Activated CD8-positive, alpha-beta T cell treated with anti-CD3 and anti-CD28 coated beads for 36 hours (primary cell): Measurements from ENCODE around the gene MEF2C. TPM values are rescaled to one million over a fixed set of nuclear protein-coding genes. Genes with fewer than 3 reads are reported as not detected.
A peak's percentile ranks its signal among the peaks of the same experiment; 100 is the strongest.

Experiments used
- ATAC-seq: fragments of 200-7000 bp; cut with Tn5 transposase; one replicate; pipeline ENCODE4 v1.10.0; 2021; ENCODE audit warnings: mild to moderate bottlenecking, moderate library complexity
- CTCF ChIA-PET: fragments of 350-600 bp; sonication (Branson Sonifier 250); formaldehyde crosslinking; loops from one replicate; lab custom pipeline; 2021; ENCODE audit warnings: antibody characterized with exemption; lab: Charles Lee
- POLR2A ChIA-PET: fragments of 350-600 bp; sonication (Branson Sonifier 250); formaldehyde crosslinking; loops from one replicate; lab custom pipeline; 2021; ENCODE audit warnings: antibody characterized with exemption; lab: Charles Lee
- DNase-seq: peaks from one replicate; pipeline ENCODE4 v3.0.0-alpha.2; 2020
- H3K27ac Mint-ChIP-seq: one replicate; pipeline ENCODE4 v1.8.0; 2021; ENCODE audit warnings: mild to moderate bottlenecking, mixed read lengths
- H3K27me3 Mint-ChIP-seq: one replicate; pipeline ENCODE4 v1.8.0; 2021; ENCODE audit warnings: mixed read lengths
- H3K36me3 Mint-ChIP-seq: one replicate; pipeline ENCODE4 v1.8.0; 2021; ENCODE audit warnings: low read depth, mixed read lengths
- H3K4me1 Mint-ChIP-seq: one replicate; pipeline ENCODE4 v1.8.0; 2021; ENCODE audit warnings: low read depth, mixed read lengths
- H3K4me3 Mint-ChIP-seq: one replicate; pipeline ENCODE4 v1.8.0; 2021; ENCODE audit warnings: mild to moderate bottlenecking, moderate library complexity, mixed read lengths
- H3K9me3 Mint-ChIP-seq: one replicate; pipeline ENCODE4 v1.8.0; 2021; ENCODE audit warnings: mixed read lengths
- CTCF ChIP-seq: fragments of 200-600 bp; IDR thresholded peaks from one replicate; pipeline ENCODE4 v1.8.0; 2022; ENCODE audit warnings: antibody characterized with exemption, mild to moderate bottlenecking
- intact Hi-C: fragments of 100-400 bp; cut with micrococcal nuclease; formaldehyde crosslinking; loops from one replicate; pipeline ENCODE4 v1.10.0; 2022
- total RNA-seq, 2 experiments: library from RNA; stranded (reverse); gene quantifications; one replicate each; pipeline ENCODE4 v1.2.3, GENCODE V29; 2021

MEF2C gene
- total RNA-seq, 2 experiments from 2014 or later = 0.27 to 1.3 TPM

- no peak for TF ChIP-seq CTCF
- H3K36me3 Mint-ChIP-seq = no peaks in the 10 kb centered on the region
- intact Hi-C loops = no loop called here
- no peaks in the 10 kb centered on the region for H3K9me3 Mint-ChIP-seq
- ChIA-PET CTCF (interaction anchor here (0.7 kb wide), 1 partner anchor 157 kb away, joined by 3 read pairs; no protein-coding TSS in a partner anchor), POLR2A (no interaction called here)
- no peak overlapping the region for H3K4me3 Mint-ChIP-seq
- H3K4me1 Mint-ChIP-seq = peaks cover 22% of the 10 kb centered on the region
- H3K27me3 Mint-ChIP-seq = peaks cover 61% of the 10 kb centered on the region
- no peak overlapping the region for H3K27ac Mint-ChIP-seq
- DNase-seq = no peak
- ATAC-seq = no peak
Measured at GRCh38 chr5:88886746-88887341, 3.9 kb upstream of the MEF2C start.

DNA sequence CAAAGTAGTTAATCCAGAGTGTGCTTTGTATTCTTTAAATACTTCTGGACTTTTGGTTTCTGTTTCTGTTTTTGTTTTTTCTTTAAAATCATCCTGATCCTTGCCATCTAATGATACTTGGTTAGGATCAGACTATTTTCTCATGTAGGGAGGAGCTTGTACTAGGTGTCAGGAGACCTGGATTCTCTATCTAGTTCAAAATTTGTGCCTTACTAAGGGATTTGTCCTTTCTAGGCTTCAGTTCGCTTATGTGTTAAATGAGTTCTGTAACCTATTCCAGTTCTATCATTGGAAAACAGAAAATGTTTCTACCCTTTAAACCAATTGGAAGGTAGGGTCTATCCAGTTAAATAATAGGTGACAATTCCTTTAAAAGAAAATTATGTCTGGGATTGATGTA is 3.3 kb upstream of the MEF2C start:
- ATAC-seq (no peak), DNase-seq (no peak)
- no peak for TF ChIP-seq CTCF
- Mint-ChIP-seq H3K36me3 (no peaks in the 10 kb centered on the region), H3K4me3 (no peak overlapping the region), H3K27me3 (peaks cover 61% of the 10 kb centered on the region), H3K4me1 (peaks cover 22% of the 10 kb centered on the region), H3K27ac (no peak overlapping the region), H3K9me3 (no peaks in the 10 kb centered on the region)
- CTCF ChIA-PET = interaction anchor here (0.7 kb wide), 1 partner anchor 157 kb away, joined by 3 read pairs; no protein-coding TSS in a partner anchor
- POLR2A ChIA-PET = no interaction called here
- intact Hi-C loops = no loop called here

DNA sequence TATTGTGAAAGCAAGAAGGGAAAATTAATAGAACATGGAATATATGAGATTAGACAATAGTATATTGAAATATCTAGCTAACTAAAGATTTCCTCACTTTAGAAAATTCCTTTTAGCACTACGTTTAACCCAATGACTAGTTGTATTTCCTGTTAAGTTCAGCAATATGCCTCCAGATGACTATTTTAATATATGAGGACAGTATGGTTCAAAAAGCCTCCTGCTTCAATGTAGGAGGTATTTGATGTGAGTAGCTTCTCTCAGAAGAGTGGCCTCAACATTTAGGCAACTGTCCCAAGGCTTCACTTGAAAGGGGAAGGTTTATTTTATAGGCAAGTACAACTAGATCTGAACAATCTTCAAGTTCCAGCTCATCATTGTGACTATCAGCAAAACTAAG is 2.0 kb upstream of the MEF2C start:
- CTCF ChIA-PET = interaction anchor here (1.3 kb wide), 1 partner anchor 157 kb away, joined by 3 read pairs; no protein-coding TSS in a partner anchor
- DNase-seq (no peak), ATAC-seq (no peak)
- TF ChIP-seq CTCF = no peak
- POLR2A ChIA-PET = no interaction called here
- Mint-ChIP-seq H3K9me3 (no peaks in the 10 kb centered on the region), H3K36me3 (no peaks in the 10 kb centered on the region), H3K4me1 (peaks cover 22% of the 10 kb centered on the region), H3K27ac (no peak overlapping the region), H3K4me3 (no peak overlapping the region), H3K27me3 (peaks cover 58% of the 10 kb centered on the region)
- intact Hi-C loops = no loop called here

DNA sequence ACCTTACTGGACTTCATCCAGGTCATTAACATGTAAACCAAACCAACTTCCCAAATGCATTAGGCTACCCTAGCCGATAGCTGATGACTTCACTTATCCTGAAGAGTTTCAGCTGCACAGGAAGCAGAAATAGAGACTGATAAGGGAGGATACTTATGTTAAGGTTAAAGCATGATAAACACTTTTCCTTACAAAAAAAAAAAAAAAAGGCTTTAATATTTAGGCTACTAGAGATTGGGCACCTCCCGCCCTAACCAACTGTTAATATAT is 1.6 kb upstream of the MEF2C start:
- intact Hi-C loops = no loop called here
- Mint-ChIP-seq H3K4me3 (peak overlapping the region; percentile 76), H3K4me1 (peaks cover 20% of the 10 kb centered on the region), H3K27me3 (peaks cover 58% of the 10 kb centered on the region), H3K36me3 (no peaks in the 10 kb centered on the region), H3K9me3 (no peaks in the 10 kb centered on the region), H3K27ac (no peak overlapping the region)
- TF ChIP-seq CTCF = no peak
- no peak for DNase-seq
- ATAC-seq = no peak
- ChIA-PET CTCF (interaction anchor here (1.3 kb wide), 1 partner anchor 157 kb away, joined by 3 read pairs; no protein-coding TSS in a partner anchor), POLR2A (no interaction called here)

GRCh38 chr5:88883836-88884607 is 1.0 kb upstream of the MEF2C start:
- H3K27ac Mint-ChIP-seq = no peak overlapping the region
- CTCF ChIA-PET = interaction anchor here (1.3 kb wide), 3 partner anchors 55 to 156 kb away, joined by 3 to 4 read pairs (median 3); no protein-coding TSS in a partner anchor
- peaks cover 18% of the 10 kb centered on the region for H3K4me1 Mint-ChIP-seq
- intact Hi-C loops = no loop called here
- TF ChIP-seq CTCF = no peak
- no peaks in the 10 kb centered on the region for H3K9me3 Mint-ChIP-seq
- H3K36me3 Mint-ChIP-seq = no peaks in the 10 kb centered on the region
- DNase-seq = no peak
- H3K27me3 Mint-ChIP-seq = peaks cover 55% of the 10 kb centered on the region
- peak; percentile 39 for ATAC-seq
- POLR2A ChIA-PET = no interaction called here
- H3K4me3 Mint-ChIP-seq = peak overlapping the region; percentile 76
